Activated T-cell treated with anti-CD3 and anti-CD28 coated beads for 4 hours (primary cell): ENCODE measurements around the gene DHRS2.

Experiments
- DNase-seq: peaks from one replicate; pipeline ENCODE4 v3.0.0-alpha.2; 2020

Gene DHRS2

GRCh38 chr14:23613242-23614070 is 22.7 kb upstream of the DHRS2 start:
- no peak for DNase-seq

GRCh38 chr14:23614395-23614828 is 21.8 kb upstream of the DHRS2 start:
- no peak for DNase-seq

DNA sequence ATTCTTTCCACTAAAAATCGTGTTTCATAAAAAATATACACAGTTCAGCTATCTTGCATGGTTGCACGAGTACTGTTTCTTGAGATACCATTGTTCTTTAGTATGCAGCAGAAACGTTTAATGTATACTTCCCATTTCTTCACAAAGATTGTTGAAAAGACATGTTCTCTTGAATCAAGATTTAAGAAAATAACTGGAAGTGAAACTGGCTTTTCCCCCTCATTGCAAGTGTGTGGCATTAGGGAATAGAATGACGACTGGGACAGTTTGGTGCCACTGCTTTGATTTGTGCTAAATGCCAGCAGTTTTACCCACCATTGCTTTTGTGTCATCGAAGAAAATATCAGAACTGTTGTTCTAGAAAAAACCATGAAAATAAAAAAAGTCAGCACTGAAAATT is 20.3 kb upstream of the DHRS2 start:
- DNase-seq, result no peak

DNA sequence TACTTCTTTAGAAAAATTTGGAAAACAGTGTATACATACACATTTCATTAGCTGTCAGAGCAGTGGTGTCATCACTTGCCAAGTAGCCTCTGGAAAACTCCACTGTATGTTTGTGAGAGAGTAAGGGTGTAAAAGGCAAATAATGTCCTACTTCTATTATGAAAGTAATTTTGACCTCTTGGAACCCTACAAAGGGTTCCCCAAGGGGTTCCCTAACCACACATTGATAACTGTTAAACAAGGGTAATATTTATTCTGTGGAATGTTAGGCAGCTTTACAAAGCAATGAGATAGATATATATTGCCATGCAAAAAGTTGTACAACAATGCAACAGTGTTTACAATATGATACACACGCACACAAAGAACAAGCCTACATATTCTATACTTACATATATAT is 18.6 kb upstream of the DHRS2 start:
- DNase-seq, result no peak

- DNase-seq, result no peak
These were observed 17.7 kb upstream of the DHRS2 start for GRCh38 chr14:23618415-23618988.

- no peak for DNase-seq
These were observed 15.9 kb upstream of the DHRS2 start for GRCh38 chr14:23620177-23620702.

DNA sequence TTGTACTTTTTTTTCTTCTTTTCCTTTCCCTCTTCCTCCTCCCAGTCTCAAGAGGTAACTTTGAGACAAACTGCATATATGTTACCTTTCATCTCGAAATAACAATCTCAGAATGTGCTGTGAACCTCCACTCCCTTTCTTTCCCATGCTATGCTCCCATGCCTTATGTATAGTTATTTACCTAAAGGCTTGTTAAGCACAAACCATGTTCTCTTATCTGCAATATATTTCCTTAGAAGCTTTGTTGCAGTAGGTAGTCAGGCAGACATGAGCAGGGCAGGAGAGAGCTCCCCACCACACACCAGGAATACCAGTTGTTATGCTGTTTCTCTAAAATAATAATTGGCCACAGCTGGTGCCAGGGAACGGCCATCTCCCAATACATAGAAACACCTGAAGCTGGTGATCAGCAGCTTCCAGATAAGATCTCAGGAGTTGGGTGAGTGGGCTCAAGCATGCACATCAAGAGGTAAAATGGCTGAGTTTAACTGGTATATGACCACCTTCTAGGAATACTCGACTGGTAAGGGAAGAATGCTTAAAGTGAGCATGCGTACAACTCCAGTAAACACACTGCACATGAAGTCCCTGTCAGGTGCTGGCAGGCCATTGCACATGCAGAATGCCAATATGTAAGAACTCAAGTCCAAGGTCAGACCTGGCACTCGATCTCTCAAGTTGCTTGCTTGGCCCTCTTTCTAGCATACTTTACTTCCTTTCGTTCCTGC is 14.8 kb upstream of the DHRS2 start:
- DNase-seq, result no peak

DNA sequence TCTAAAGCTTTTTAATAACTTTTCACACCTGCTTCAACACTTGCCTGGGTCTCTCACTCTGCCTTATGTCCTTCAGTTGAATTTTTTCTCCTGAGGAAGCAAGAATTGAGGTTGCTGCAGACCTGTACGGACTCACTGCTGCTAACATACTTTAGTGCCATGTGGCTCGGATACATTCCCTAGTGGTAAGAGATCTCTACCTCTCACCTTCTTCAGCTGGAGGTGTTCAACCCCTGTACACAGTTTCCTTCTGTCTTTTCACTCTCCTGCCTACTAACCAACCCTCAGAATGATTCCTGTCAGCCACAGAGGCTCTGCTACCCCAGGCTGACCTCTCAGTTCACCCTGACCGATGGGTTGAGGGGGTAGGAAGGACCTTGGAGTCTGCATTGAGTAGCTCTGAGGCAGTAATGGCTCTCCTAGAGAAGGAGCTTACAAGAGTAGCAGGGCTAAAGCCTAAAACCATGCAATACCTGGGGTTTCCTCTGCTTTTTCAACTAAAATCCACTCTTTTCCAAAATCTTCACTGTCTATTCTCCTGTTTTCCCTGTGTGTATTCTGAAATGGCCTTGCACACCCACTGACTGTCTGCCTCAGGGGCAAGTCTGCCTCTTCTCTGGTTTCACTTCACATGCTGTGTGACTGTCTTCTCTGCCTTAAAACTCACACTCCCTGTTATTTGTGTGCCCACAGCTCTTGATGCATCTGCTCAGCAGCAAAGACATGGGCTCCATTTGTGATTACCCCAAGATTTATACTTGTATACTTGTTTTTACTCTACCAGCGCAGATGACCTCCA is 14.0 kb upstream of the DHRS2 start:
- no peak for DNase-seq

GRCh38 chr14:23622990-23623389 is 13.2 kb upstream of the DHRS2 start:
- no peak for DNase-seq

DNA sequence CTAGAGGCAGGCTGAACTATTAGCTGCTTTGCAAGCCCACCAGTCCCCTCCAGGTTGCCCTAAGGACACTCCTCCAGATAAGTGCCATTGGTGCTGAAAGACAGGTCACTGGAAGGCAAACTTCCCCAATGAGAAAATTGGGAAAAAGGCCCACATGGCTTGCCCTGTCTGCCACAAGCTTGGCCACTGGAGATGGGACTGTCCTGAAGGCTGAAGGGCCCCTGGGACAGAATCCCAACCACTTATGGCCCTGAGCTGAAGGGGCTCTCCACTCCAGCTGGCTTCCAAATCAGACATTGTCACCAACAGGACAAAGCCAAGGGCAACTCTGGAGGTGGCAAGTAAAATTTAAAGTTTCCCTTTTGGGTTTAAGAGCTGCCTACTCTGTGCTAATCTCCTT is 12.2 kb upstream of the DHRS2 start:
- DNase-seq, result no peak

DNA sequence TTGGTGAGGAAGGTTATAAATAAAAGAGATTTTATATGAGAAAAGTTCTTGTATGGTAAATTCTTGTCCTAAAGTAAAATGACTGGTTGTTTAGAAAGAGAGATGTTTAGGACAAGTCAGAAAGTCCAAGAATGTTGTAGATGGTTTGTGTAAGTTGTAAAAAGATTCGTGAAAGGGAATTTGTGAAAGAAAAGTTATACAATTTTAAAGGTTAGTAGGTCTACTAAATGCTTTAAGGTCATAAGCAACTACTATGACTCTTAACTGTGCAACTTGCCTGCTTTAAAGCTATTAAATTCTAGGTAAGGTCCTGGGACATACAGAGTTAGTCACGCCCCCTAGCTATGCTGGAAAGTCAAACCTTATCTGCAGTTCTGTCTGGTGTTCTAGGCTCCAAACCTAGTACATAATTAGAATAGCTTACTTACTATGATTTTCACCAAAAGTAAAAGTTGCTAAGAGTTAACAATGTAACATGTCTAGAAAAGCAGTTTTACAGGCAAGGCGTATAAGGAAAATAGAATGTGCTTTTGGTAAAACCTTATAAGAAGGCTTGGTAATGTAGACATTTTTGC is 11.2 kb upstream of the DHRS2 start:
- DNase-seq, result no peak

- no peak for DNase-seq
These were observed 9.2 kb upstream of the DHRS2 start for GRCh38 chr14:23626946-23627345.

DNA sequence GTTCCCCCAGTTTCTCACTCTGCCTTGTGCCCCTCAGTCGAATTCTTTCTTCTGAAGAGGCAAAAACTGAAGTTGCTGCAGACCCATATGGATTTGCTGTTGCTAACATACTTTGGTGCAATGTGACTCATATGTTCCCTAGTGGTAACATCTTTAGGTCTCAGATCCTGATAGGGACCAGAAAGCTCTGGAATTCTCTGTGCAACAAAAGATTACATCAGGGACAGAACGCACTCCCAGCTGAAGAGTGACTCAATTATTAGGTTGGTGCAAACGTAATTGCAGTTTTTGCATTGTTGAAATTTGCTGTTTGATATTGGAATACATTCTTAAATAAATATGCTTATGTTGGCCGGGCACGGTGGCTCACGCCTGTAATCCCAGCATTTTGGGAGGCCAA is 8.2 kb upstream of the DHRS2 start:
- no peak for DNase-seq

- DNase-seq, result no peak
These were observed 7.0 kb upstream of the DHRS2 start for GRCh38 chr14:23629204-23629603.

- no peak for DNase-seq
These were observed 6.2 kb upstream of the DHRS2 start for GRCh38 chr14:23629832-23630396.

DNA sequence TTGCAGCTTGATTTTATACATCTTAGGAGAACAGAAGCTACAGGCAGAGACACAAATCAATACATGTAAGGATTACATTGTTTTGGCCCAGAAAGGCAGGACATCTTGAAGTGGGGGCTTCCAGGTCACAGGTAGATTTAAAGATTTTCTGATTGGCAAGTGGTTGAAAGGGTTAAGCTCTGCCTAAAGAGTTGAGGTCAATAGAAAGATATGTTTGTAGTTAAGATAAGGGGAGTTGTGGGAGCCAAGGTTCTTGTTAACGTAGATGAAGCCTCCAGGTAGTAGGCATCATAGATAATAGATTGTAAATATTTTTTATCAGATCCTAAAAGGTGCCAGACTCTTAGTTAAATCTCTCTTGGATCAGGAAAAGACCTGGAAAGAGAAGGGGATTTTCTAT is 5.5 kb upstream of the DHRS2 start:
- no peak for DNase-seq

GRCh38 chr14:23631234-23631633 is 4.9 kb upstream of the DHRS2 start:
- DNase-seq, result no peak

GRCh38 chr14:23631702-23632460 is 4.3 kb upstream of the DHRS2 start:
- DNase-seq, result peak; percentile 59

GRCh38 chr14:23632461-23633159 is 3.6 kb upstream of the DHRS2 start:
- no peak for DNase-seq

- DNase-seq, result no peak
These were observed 2.9 kb upstream of the DHRS2 start for GRCh38 chr14:23633160-23633701.
